HEK293 (cell line): Measurements from ENCODE around the gene FSCN2.
A peak's percentile ranks its signal among the peaks of the same experiment; 100 is the strongest.

ENCODE experiments used
- BCL11B ChIP-seq: fragments of 450-650 bp; formaldehyde crosslinking; IDR thresholded peaks from 2 replicates; pipeline ENCODE4 v1.5.1; 2016; ENCODE audit warnings: low read depth, missing biosample characterization, missing genetic modification characterization
- EGR2 ChIP-seq: fragments of 450-650 bp; formaldehyde crosslinking; IDR thresholded peaks from 2 replicates; pipeline ENCODE4 v1.5.1; 2016; ENCODE audit warnings: low read depth, missing biosample characterization, missing genetic modification characterization
- GLIS2 ChIP-seq: fragments of 450-650 bp; formaldehyde crosslinking; IDR thresholded peaks from 2 replicates; pipeline ENCODE4 v1.5.1; 2016; ENCODE audit warnings: missing biosample characterization, missing genetic modification characterization
- MYNN ChIP-seq: fragments of 450-650 bp; formaldehyde crosslinking; IDR thresholded peaks from 2 replicates; pipeline ENCODE4 v1.5.1; 2016; ENCODE audit warnings: missing biosample characterization, missing genetic modification characterization, borderline replicate concordance
- MZF1 ChIP-seq: fragments of 450-650 bp; formaldehyde crosslinking; IDR thresholded peaks from 2 replicates; pipeline ENCODE4 v1.5.1; 2017; ENCODE audit warnings: missing biosample characterization, missing genetic modification characterization, borderline replicate concordance
- OSR2 ChIP-seq: fragments of 450-650 bp; formaldehyde crosslinking; IDR thresholded peaks from 2 replicates; pipeline ENCODE4 v1.5.1; 2016; ENCODE audit warnings: missing biosample characterization, missing genetic modification characterization
- PBX3 ChIP-seq: sonication (generic); formaldehyde crosslinking; IDR thresholded peaks from 2 replicates; pipeline ENCODE4 v1.8.1; 2022; ENCODE audit warnings: mild to moderate bottlenecking, moderate library complexity, missing genetic modification reagents
- RBAK ChIP-seq: fragments of 450-650 bp; formaldehyde crosslinking; IDR thresholded peaks from 2 replicates; pipeline ENCODE4 v1.5.1; 2016; ENCODE audit warnings: missing biosample characterization, missing genetic modification characterization
- SALL2 ChIP-seq: fragments of 450-650 bp; formaldehyde crosslinking; IDR thresholded peaks from 2 replicates; pipeline ENCODE4 v1.5.0; 2017; ENCODE audit warnings: missing biosample characterization, mild to moderate bottlenecking, missing genetic modification characterization, borderline replicate concordance
- SETDB1 ChIP-seq: IDR thresholded peaks from one replicate; pipeline ENCODE4 v1.6.1; 2017; ENCODE audit warnings: mild to moderate bottlenecking, low read length, moderate library complexity, mixed read lengths; ENCODE audit not compliant: insufficient read length
- SP7 ChIP-seq: fragments of 450-650 bp; formaldehyde crosslinking; IDR thresholded peaks from 2 replicates; pipeline ENCODE4 v1.5.1; 2016; ENCODE audit warnings: missing biosample characterization, missing genetic modification characterization
- WT1 ChIP-seq: fragments of 450-650 bp; formaldehyde crosslinking; IDR thresholded peaks from 2 replicates; pipeline ENCODE4 v1.5.1; 2016; ENCODE audit warnings: missing biosample characterization, missing genetic modification characterization
- ZBTB1 ChIP-seq: fragments of 450-650 bp; formaldehyde crosslinking; IDR thresholded peaks from 2 replicates; pipeline ENCODE4 v1.5.1; 2016; ENCODE audit warnings: missing biosample characterization, missing genetic modification characterization
- ZBTB48 ChIP-seq: fragments of 450-650 bp; formaldehyde crosslinking; IDR thresholded peaks from 2 replicates; pipeline ENCODE4 v1.5.1; 2016; ENCODE audit warnings: missing biosample characterization, missing genetic modification characterization
- ZBTB8A ChIP-seq: fragments of 450-650 bp; formaldehyde crosslinking; IDR thresholded peaks from 2 replicates; pipeline ENCODE4 v1.5.1; 2016; ENCODE audit warnings: missing biosample characterization, missing genetic modification characterization
- ZEB2 ChIP-seq: fragments of 450-650 bp; formaldehyde crosslinking; IDR thresholded peaks from 2 replicates; pipeline ENCODE4 v1.5.1; 2016; ENCODE audit warnings: missing biosample characterization, missing genetic modification characterization
- ZFHX2 ChIP-seq: fragments of 450-650 bp; formaldehyde crosslinking; conservative IDR thresholded peaks from 2 replicates; pipeline ENCODE4 v1.5.1; 2016; ENCODE audit warnings: missing biosample characterization, missing genetic modification characterization
- ZNF121 ChIP-seq: fragments of 450-650 bp; formaldehyde crosslinking; IDR thresholded peaks from 2 replicates; pipeline ENCODE4 v1.5.1; 2016; ENCODE audit warnings: missing biosample characterization, missing genetic modification characterization
- ZNF169 ChIP-seq: fragments of 450-650 bp; formaldehyde crosslinking; IDR thresholded peaks from 2 replicates; pipeline ENCODE4 v1.5.1; 2016; ENCODE audit warnings: missing biosample characterization, missing genetic modification characterization
- ZNF221 ChIP-seq: fragments of 450-650 bp; formaldehyde crosslinking; IDR thresholded peaks from 2 replicates; pipeline ENCODE4 v1.5.1; 2017; ENCODE audit warnings: missing biosample characterization, missing genetic modification characterization, borderline replicate concordance
- ZNF266 ChIP-seq: fragments of 450-650 bp; formaldehyde crosslinking; IDR thresholded peaks from 2 replicates; pipeline ENCODE4 v1.5.1; 2016; ENCODE audit warnings: missing biosample characterization, missing genetic modification characterization, low read depth
- ZNF354C ChIP-seq: fragments of 450-650 bp; formaldehyde crosslinking; IDR thresholded peaks from 2 replicates; pipeline ENCODE4 v1.5.1; 2016; ENCODE audit warnings: missing biosample characterization, missing genetic modification characterization, low read depth, borderline replicate concordance
- ZNF416 ChIP-seq: fragments of 450-650 bp; formaldehyde crosslinking; IDR thresholded peaks from 2 replicates; pipeline ENCODE4 v1.5.1; 2016; ENCODE audit warnings: missing biosample characterization, missing genetic modification characterization
- ZNF433 ChIP-seq: fragments of 450-650 bp; formaldehyde crosslinking; IDR thresholded peaks from 2 replicates; pipeline ENCODE4 v1.5.1; 2016; ENCODE audit warnings: missing biosample characterization, missing genetic modification characterization, low read depth
- ZNF473 ChIP-seq: fragments of 450-650 bp; formaldehyde crosslinking; IDR thresholded peaks from 2 replicates; pipeline ENCODE4 v1.5.1; 2017; ENCODE audit warnings: missing biosample characterization, missing genetic modification characterization
- ZNF529 ChIP-seq: fragments of 450-650 bp; formaldehyde crosslinking; IDR thresholded peaks from 2 replicates; pipeline ENCODE4 v1.5.1; 2017; ENCODE audit warnings: missing genetic modification characterization, missing biosample characterization; ENCODE audit not compliant: insufficient replicate concordance
- ZNF549 ChIP-seq: fragments of 450-650 bp; IDR thresholded peaks from 2 replicates; pipeline ENCODE4 v1.5.1; 2018; ENCODE audit warnings: missing biosample characterization, missing genetic modification characterization, mild to moderate bottlenecking, inconsistent platforms, moderate library complexity
- ZNF660 ChIP-seq: fragments of 450-650 bp; IDR thresholded peaks from 2 replicates; pipeline ENCODE4 v1.5.1; 2018; ENCODE audit warnings: missing biosample characterization, mild to moderate bottlenecking, missing genetic modification characterization
- ZNF677 ChIP-seq: fragments of 450-650 bp; IDR thresholded peaks from 2 replicates; pipeline ENCODE4 v1.5.0; 2018; ENCODE audit warnings: missing biosample characterization, mild to moderate bottlenecking, missing genetic modification characterization, moderate library complexity
- ZNF701 ChIP-seq: fragments of 450-650 bp; formaldehyde crosslinking; IDR thresholded peaks from 2 replicates; pipeline ENCODE4 v1.5.1; 2016; ENCODE audit warnings: missing biosample characterization, missing genetic modification characterization
- TF ChIP-seq, protein P1 (sequence below): fragments of 450-650 bp; formaldehyde crosslinking; IDR thresholded peaks from 2 replicates; pipeline ENCODE4 v1.5.1; 2016; ENCODE audit warnings: missing biosample characterization, missing genetic modification characterization

FSCN2 gene

DNA sequence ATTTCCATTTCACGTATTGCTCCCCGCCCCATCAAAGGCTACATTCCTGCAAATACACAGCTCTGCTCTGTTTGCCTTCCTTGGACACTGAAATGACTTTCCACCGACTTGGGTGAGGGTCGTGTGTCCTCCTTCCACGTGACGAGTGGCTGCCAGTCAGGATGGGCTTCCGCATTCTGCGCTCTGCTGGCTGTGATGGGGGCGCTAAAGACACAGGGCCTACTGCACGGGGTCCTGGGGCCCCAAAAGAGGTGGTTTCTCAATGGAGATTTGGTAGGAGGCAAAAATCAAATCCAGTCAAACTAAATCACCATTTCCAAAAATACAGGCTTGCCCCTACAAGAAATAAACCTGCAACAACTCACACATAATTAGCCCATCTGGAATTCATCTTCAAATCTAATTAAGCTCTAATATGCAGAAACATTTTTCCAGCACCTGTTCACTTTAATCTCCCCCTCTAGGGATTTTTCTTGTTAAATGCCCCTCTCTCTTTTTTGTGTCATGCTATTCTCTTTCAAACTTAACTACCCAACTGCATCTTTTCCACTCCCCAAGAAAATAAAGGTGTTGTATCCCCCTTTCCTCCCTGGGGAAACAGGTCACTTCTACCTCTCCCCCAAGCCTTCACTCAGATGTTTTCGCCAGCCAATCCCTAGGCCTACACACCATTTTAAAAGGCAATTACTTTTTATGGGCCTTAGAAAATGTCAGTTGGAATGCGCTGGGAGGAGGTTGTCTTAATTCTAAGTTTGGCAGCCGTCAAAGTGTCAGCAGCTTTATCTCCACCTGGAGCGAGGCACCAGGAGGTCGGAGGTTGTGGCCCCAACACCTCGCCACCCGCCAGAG, 45.8 kb downstream of the FSCN2 start (continued):
- TF ChIP-seq, protein P1, sequence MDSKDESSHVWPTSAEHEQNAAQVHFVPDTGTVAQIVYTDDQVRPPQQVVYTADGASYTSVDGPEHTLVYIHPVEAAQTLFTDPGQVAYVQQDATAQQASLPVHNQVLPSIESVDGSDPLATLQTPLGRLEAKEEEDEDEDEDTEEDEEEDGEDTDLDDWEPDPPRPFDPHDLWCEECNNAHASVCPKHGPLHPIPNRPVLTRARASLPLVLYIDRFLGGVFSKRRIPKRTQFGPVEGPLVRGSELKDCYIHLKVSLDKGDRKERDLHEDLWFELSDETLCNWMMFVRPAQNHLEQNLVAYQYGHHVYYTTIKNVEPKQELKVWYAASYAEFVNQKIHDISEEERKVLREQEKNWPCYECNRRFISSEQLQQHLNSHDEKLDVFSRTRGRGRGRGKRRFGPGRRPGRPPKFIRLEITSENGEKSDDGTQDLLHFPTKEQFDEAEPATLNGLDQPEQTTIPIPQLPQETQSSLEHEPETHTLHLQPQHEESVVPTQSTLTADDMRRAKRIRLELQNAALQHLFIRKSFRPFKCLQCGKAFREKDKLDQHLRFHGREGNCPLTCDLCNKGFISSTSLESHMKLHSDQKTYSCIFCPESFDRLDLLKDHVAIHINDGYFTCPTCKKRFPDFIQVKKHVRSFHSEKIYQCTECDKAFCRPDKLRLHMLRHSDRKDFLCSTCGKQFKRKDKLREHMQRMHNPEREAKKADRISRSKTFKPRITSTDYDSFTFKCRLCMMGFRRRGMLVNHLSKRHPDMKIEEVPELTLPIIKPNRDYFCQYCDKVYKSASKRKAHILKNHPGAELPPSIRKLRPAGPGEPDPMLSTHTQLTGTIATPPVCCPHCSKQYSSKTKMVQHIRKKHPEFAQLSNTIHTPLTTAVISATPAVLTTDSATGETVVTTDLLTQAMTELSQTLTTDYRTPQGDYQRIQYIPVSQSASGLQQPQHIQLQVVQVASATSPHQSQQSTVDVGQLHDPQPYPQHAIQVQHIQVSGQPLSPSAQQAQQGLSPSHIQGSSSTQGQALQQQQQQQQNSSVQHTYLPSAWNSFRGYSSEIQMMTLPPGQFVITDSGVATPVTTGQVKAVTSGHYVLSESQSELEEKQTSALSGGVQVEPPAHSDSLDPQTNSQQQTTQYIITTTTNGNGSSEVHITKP (tag by site-specific recombination): peak; percentile 46; the same call in 1 of the 2 replicates
- TF ChIP-seq ZBTB48 (tag by site-specific recombination) (no peak), MYNN (tag by site-specific recombination) (no peak), ZNF121 (tag by site-specific recombination) (no peak), ZNF221 (tag by site-specific recombination) (no peak), SP7 (tag by site-specific recombination) (0 out of 2 replicates have a peak, but pooled peaks have one; percentile 34), RBAK (tag by site-specific recombination) (no peak), ZBTB8A (no peak), SETDB1 (no peak), ZEB2 (tag by site-specific recombination) (peak; percentile 16; the same call in 1 of the 2 replicates), ZNF549 (no peak), SALL2 (tag by site-specific recombination) (no peak), ZNF473 (tag by site-specific recombination) (no peak), ZNF701 (no peak), GLIS2 (tag by site-specific recombination) (no peak), ZNF416 (tag by site-specific recombination) (no peak), MZF1 (tag by site-specific recombination) (peak; percentile 56; the same call in 1 of the 2 replicates), ZNF354C (tag by site-specific recombination) (no peak), PBX3 (CRISPR knock-in tag) (no peak), ZNF169 (tag by site-specific recombination) (no peak), ZFHX2 (tag by site-specific recombination) (no peak), ZNF433 (no peak), OSR2 (tag by site-specific recombination) (peak; percentile 59; the same call in 1 of the 2 replicates), ZNF529 (tag by site-specific recombination) (no peak), ZNF677 (tag by site-specific recombination) (no peak), ZNF266 (tag by site-specific recombination) (no peak), EGR2 (tag by site-specific recombination) (no peak), WT1 (tag by site-specific recombination) (peak; percentile 86), ZBTB1 (no peak), ZNF660 (no peak), BCL11B (tag by site-specific recombination) (peak; percentile 75; the same call in 1 of the 2 replicates)
